SU-DHL-6 (cell line): ENCODE results near the gene VTI1A.
A peak's percentile ranks its signal among the peaks of the same experiment; 100 is the strongest.

Experiments
- H2AFZ ChIP-seq: fragments of 200-600 bp; sonication (generic); 2 replicates; pipeline ENCODE4 v1.6.1; 2014; ENCODE audit warnings: low read depth, mild to moderate bottlenecking, moderate library complexity, mixed read lengths, antibody characterized with exemption, low read length; ENCODE audit not compliant: severe bottlenecking
- H3F3A ChIP-seq: fragments of 200-600 bp; shearing (Covaris generic); 2 replicates; pipeline ENCODE4 v1.6.0; 2016; ENCODE audit warnings: antibody characterized with exemption, mild to moderate bottlenecking; ENCODE audit not compliant: insufficient read depth
- H3K27ac ChIP-seq: fragments of 200-600 bp; sonication (generic); 2 replicates; pipeline ENCODE4 v1.5.1; 2016; ENCODE audit warnings: low read depth, mild to moderate bottlenecking, low read length, moderate library complexity, mixed read lengths
- H3K27me3 ChIP-seq: fragments of 200-600 bp; sonication (generic), shearing (Covaris generic); 2 replicates; pipeline ENCODE4 v1.6.0; 2014; ENCODE audit warnings: mild to moderate bottlenecking, low read length
- H3K36me3 ChIP-seq: fragments of 200-600 bp; sonication (generic); 2 replicates; pipeline ENCODE4 v1.6.1; 2014; ENCODE audit warnings: mild to moderate bottlenecking, low read length, mixed read lengths
- H3K4me2 ChIP-seq: fragments of 300-600, 200-600 bp; shearing (Covaris generic), sonication (generic); 2 replicates; pipeline ENCODE4 v1.6.0; 2014; ENCODE audit warnings: low read length, low read depth, mild to moderate bottlenecking; ENCODE audit not compliant: poor library complexity, severe bottlenecking
- H3K4me3 ChIP-seq: fragments of 200-600 bp; sonication (generic); 2 replicates; pipeline ENCODE4 v1.5.1; 2014; ENCODE audit warnings: antibody characterized with exemption, low read length, mild to moderate bottlenecking, mixed read lengths; ENCODE audit not compliant: insufficient read depth, poor library complexity, severe bottlenecking
- H3K79me2 ChIP-seq: fragments of 200-600 bp; sonication (generic); 2 replicates; pipeline ENCODE4 v1.6.1; 2014; ENCODE audit warnings: mild to moderate bottlenecking, low read length, moderate library complexity; ENCODE audit not compliant: insufficient read depth
- H3K9ac ChIP-seq: fragments of 200-600 bp; sonication (generic); 2 replicates; pipeline ENCODE4 v1.7.0; 2014; ENCODE audit warnings: mild to moderate bottlenecking, low read length
- H3K9me2 ChIP-seq: fragments of 200-600 bp; sonication (generic); replicated peaks from 2 replicates; pipeline ENCODE4 v1.6.1; 2014; ENCODE audit warnings: low read length; ENCODE audit not compliant: insufficient read depth
- H3K9me3 ChIP-seq: fragments of 200-600 bp; sonication (generic); 2 replicates; pipeline ENCODE4 v1.6.1; 2014; ENCODE audit warnings: low read length, mixed read lengths; ENCODE audit not compliant: insufficient read depth
- H4K20me1 ChIP-seq: fragments of 200-600 bp; sonication (generic); 2 replicates; pipeline ENCODE4 v1.6.1; 2014; ENCODE audit warnings: low read depth, mild to moderate bottlenecking, antibody characterized with exemption, low read length, moderate library complexity, mixed read lengths
- EZH2phosphoT487 ChIP-seq: fragments of 200-600 bp; sonication (generic), shearing (Covaris generic); conservative IDR thresholded peaks from 2 replicates; pipeline ENCODE4 v1.6.1; 2018; ENCODE audit warnings: mild to moderate bottlenecking, antibody characterized with exemption, low read length, moderate library complexity, mixed read lengths
- TF ChIP-seq, protein P1 (sequence below): fragments of 200-600 bp; sonication (generic); IDR thresholded peaks from one replicate; pipeline ENCODE4 v1.5.1; 2017; ENCODE audit warnings: antibody characterized with exemption, mild to moderate bottlenecking, low read length, moderate library complexity; ENCODE audit not compliant: insufficient read depth, poor library complexity, severe bottlenecking

The VTI1A gene

DNA sequence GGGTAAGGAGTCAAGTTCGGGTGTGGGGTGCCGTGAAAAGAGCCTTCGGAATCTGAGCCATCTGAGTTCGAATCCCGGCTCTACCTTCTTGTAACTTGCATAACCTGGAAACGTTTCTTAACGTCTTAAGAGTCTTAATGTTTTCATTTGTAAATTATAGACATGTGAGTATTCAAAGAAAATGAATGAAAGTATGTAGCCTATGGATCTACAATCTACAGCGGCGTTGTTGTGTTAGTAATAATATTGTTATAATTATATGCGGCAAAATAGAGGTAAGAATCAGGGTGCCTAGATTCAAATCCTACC is 559 bp downstream of the VTI1A start:
- no peaks in the 10 kb centered on the region for H4K20me1 ChIP-seq
- peak overlapping the region; percentile 72; the same call in 1 of the 2 replicates for H3K27ac ChIP-seq
- H3K79me2 ChIP-seq: peaks cover 81% of the 10 kb centered on the region
- H2AFZ ChIP-seq: peak overlapping the region; percentile 81
- peak overlapping the region; percentile 96 for H3K9ac ChIP-seq
- no peaks in the 10 kb centered on the region for H3F3A ChIP-seq
- peak overlapping the region; percentile 97 for H3K4me3 ChIP-seq
- H3K36me3 ChIP-seq: peaks cover 18% of the 10 kb centered on the region; the same call in 1 of the 2 replicates
- no peaks in the 10 kb centered on the region for H3K9me2 ChIP-seq
- no peak for TF ChIP-seq EZH2phosphoT487
- TF ChIP-seq, protein P1, sequence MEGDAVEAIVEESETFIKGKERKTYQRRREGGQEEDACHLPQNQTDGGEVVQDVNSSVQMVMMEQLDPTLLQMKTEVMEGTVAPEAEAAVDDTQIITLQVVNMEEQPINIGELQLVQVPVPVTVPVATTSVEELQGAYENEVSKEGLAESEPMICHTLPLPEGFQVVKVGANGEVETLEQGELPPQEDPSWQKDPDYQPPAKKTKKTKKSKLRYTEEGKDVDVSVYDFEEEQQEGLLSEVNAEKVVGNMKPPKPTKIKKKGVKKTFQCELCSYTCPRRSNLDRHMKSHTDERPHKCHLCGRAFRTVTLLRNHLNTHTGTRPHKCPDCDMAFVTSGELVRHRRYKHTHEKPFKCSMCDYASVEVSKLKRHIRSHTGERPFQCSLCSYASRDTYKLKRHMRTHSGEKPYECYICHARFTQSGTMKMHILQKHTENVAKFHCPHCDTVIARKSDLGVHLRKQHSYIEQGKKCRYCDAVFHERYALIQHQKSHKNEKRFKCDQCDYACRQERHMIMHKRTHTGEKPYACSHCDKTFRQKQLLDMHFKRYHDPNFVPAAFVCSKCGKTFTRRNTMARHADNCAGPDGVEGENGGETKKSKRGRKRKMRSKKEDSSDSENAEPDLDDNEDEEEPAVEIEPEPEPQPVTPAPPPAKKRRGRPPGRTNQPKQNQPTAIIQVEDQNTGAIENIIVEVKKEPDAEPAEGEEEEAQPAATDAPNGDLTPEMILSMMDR: no peak
- H3K27me3 ChIP-seq: no peaks in the 10 kb centered on the region
- H3K4me2 ChIP-seq: peak overlapping the region; percentile 69
- no peaks in the 10 kb centered on the region for H3K9me3 ChIP-seq

DNA sequence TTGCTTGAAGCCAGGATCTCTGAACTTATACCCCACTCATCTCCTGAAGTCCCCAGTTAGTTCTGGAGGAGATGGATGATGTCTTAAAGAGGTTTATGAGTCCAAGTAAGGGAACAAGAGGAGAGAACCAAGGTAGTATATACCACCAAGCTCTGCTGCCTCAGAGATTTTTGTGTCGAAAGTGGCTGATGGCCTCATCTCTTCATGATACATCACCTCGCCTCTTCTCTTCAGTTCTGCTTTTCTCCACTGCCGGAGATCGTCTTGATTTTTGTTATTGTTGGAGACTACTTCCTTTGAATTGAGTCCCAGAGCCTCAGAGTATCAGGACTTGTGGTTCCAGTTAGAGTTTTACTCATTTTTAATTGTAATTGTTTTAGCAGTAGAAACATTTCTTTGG is 1.9 kb downstream of the VTI1A start:
- TF ChIP-seq EZH2phosphoT487: no peak
- TF ChIP-seq, protein P1: no peak
- no peak overlapping the region for H3K27ac ChIP-seq
- H3K27me3 ChIP-seq: no peaks in the 10 kb centered on the region
- H3F3A ChIP-seq: no peaks in the 10 kb centered on the region
- H3K9me3 ChIP-seq: no peaks in the 10 kb centered on the region
- no peak overlapping the region for H3K4me3 ChIP-seq
- 0 out of 2 replicates have a peak, but pooled peaks cover 9% of the 10 kb centered on the region for H3K36me3 ChIP-seq
- H3K79me2 ChIP-seq: peaks cover 93% of the 10 kb centered on the region
- H3K9me2 ChIP-seq: no peaks in the 10 kb centered on the region
- H3K9ac ChIP-seq: 0 out of 2 replicates have a peak overlapping the region, but pooled peaks have one; percentile 96
- H3K4me2 ChIP-seq: peak overlapping the region; percentile 69
- H4K20me1 ChIP-seq: 0 out of 2 replicates have a peak, but pooled peaks cover 2% of the 10 kb centered on the region
- no peak overlapping the region for H2AFZ ChIP-seq

DNA sequence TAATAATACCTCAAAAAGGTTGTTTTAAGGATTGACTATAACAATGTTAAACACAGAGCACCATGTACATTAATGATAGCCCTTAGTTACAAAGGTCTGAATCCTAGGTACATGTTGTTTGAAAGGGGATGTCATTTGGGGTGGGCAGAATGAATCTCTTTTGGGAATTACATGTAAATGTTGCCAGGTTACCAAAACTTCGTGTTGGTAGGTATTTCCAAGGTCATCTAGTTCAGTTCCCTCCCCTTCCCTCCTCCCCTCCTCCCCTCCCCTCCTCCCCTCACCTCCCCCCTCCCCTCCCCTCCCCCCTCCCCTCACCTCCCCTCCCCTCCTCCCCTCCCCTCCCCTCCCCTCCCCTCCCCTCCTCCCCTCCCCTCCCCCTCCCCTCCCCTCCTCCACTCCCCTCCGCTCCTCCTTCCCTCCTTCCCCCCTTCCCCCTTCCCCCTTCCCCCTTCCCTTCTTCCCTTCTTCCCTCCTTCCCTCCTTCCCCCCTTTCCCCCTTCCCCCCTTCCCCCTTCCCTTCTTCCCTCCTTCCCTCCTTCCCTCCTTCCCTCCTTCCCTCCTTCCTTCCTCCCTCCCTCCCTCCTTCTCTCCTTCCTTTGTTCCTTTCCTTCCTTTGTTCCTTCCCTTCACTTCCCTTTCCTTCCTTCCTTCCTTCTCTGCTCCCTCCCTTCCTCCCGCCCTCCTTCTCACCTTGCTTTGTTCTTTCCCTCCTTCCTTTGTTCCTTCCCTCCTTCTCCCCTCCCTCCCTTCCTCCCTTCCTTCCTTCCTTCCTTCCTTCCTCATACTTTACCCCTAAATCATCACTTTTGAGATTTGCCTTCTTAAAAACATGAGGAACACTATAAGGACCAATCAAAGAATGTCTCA is 8.1 kb downstream of the VTI1A start:
- no peak overlapping the region for H3K4me3 ChIP-seq
- 0 out of 2 replicates have a peak, but pooled peaks cover 4% of the 10 kb centered on the region for H4K20me1 ChIP-seq
- no peaks in the 10 kb centered on the region for H3K9me3 ChIP-seq
- H3K27me3 ChIP-seq: no peaks in the 10 kb centered on the region
- H3K27ac ChIP-seq: no peak overlapping the region
- H3K9me2 ChIP-seq: no peaks in the 10 kb centered on the region
- H3F3A ChIP-seq: no peaks in the 10 kb centered on the region
- no peak for TF ChIP-seq EZH2phosphoT487
- TF ChIP-seq, protein P1: no peak
- H2AFZ ChIP-seq: no peak overlapping the region
- peaks cover 84% of the 10 kb centered on the region for H3K79me2 ChIP-seq
- no peak overlapping the region for H3K9ac ChIP-seq
- H3K4me2 ChIP-seq: no peak overlapping the region
- H3K36me3 ChIP-seq: no peaks in the 10 kb centered on the region
